Dendritic cell treated with granulocyte-macrophage colony-stimulating factor and Interleukin-4, amounts not matched to agents 40 ng/mL and 50 ng/mL, for 4 days (primary cell): ENCODE results near the gene CSRP3.
"Not testable (repeated sequence)": the region's sequence is repeated elsewhere in the genome, so short reads cannot be mapped to it uniquely, and the experiment has no call there.

Experiments used
- H3K27ac Mint-ChIP-seq: one replicate; pipeline ENCODE4 v1.8.0; 2022; ENCODE audit warnings: mild to moderate bottlenecking, mixed read lengths
- H3K27me3 Mint-ChIP-seq: one replicate; pipeline ENCODE4 v1.8.0; 2022; ENCODE audit warnings: mild to moderate bottlenecking, mixed read lengths
- H3K36me3 Mint-ChIP-seq: one replicate; pipeline ENCODE4 v1.8.0; 2022; ENCODE audit warnings: low read depth, mixed read lengths
- H3K4me1 Mint-ChIP-seq: one replicate; pipeline ENCODE4 v1.8.0; 2022; ENCODE audit warnings: low read depth, mixed read lengths
- H3K4me3 Mint-ChIP-seq: one replicate; pipeline ENCODE4 v1.8.0; 2022; ENCODE audit warnings: mild to moderate bottlenecking, moderate library complexity, mixed read lengths
- H3K9me3 Mint-ChIP-seq: one replicate; pipeline ENCODE4 v1.8.0; 2022; ENCODE audit warnings: mixed read lengths
- intact Hi-C: fragments of 100-400 bp; cut with micrococcal nuclease; formaldehyde crosslinking; loops from one replicate; pipeline ENCODE4 v1.15.0; 2022

CSRP3 gene

GRCh38 chr11:19161651-19162050 lies 40.1 kb downstream of the CSRP3 start:
- Mint-ChIP-seq H3K4me3 (no peak overlapping the region), H3K9me3 (no peaks in the 10 kb centered on the region), H3K4me1 (peaks cover 22% of the 10 kb centered on the region), H3K36me3 (peaks cover 49% of the 10 kb centered on the region), H3K27ac (no peak overlapping the region), H3K27me3 (no peaks in the 10 kb centered on the region)
- intact Hi-C loops: no loop called here

DNA sequence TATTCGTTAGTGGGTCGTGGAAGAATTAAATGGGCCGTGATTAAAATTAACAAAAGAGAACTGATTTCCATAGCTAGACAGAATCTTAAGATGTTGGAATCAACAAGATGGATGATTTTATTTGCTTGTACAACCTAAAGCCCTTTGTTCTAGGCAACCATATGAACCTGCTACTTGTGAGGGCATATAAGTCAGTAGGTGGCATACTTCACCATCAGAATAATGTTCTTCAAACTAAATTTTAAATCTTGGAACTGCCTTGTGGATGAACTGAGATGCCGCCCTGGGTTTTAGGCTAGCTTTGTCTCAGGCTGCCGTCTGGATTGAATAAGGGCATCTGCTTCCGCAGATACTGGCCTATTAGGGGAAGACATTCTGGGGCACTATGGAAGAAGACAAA lies 40.9 kb downstream of the CSRP3 start:
- Mint-ChIP-seq H3K4me3 (no peak overlapping the region), H3K27me3 (no peaks in the 10 kb centered on the region), H3K4me1 (peaks cover 22% of the 10 kb centered on the region), H3K36me3 (peaks cover 49% of the 10 kb centered on the region), H3K27ac (no peak overlapping the region), H3K9me3 (no peaks in the 10 kb centered on the region)
- intact Hi-C loops: no loop called here

DNA sequence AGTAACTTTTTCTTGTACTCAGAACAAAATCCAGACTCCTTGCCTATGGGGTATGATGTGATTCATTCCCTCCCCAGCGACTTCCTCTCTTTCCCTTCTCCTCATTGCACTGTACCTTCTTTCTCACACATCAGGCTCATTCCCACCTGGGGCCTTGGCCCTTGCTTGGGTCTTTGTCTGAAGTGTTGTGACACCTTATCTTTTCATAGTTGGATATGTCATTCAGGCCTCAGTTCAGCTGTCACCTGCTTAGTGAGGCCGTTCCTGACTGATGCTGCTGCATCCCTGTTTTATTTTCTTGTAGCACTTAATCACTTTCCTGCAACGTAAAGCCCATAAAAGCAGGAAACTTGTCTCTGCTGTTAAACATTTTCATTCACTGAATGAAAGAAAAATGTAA lies 44.9 kb downstream of the CSRP3 start:
- intact Hi-C loops: loop anchor here (10.0 kb wide), 1 partner anchor 82 kb away; no protein-coding TSS in a partner anchor
- Mint-ChIP-seq H3K4me3 (no peak overlapping the region), H3K9me3 (no peaks in the 10 kb centered on the region), H3K36me3 (peaks cover 50% of the 10 kb centered on the region), H3K4me1 (no peaks in the 10 kb centered on the region), H3K27ac (no peak overlapping the region), H3K27me3 (no peaks in the 10 kb centered on the region)

- Mint-ChIP-seq H3K27ac (no peak overlapping the region), H3K4me3 (no peak overlapping the region), H3K27me3 (no peaks in the 10 kb centered on the region), H3K4me1 (no peaks in the 10 kb centered on the region), H3K36me3 (peaks cover 14% of the 10 kb centered on the region), H3K9me3 (no peaks in the 10 kb centered on the region)
- intact Hi-C loops: no loop called here
These were observed 56.5 kb downstream of the CSRP3 start for GRCh38 chr11:19145319-19145718.

DNA sequence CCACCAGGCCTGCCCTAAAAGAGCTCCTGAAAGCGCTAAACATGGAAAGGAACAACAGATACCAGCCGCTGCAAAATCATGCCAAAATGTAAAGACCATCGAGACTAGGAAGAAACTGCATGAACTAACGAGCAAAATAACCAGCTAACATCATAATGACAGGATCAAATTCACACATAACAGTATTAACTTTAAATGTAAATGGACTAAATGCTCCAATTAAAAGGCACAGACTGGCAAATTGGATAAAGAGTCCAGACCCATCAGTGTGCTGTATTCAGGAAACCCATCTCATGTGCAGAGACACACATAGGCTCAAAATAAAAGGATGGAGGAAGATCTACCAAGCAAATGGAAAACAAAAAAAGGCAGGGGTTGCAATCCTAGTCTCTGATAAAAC lies 64.9 kb downstream of the CSRP3 start:
- H3K4me1 Mint-ChIP-seq, intact Hi-C loops, H3K4me3 Mint-ChIP-seq, H3K27me3 Mint-ChIP-seq, H3K27ac Mint-ChIP-seq: not testable (repeated sequence)
- H3K9me3 Mint-ChIP-seq: peaks cover 46% of the 10 kb centered on the region
- peaks cover 30% of the 10 kb centered on the region for H3K36me3 Mint-ChIP-seq

GRCh38 chr11:19134004-19134403 lies 67.8 kb downstream of the CSRP3 start:
- Mint-ChIP-seq H3K27ac (no peak overlapping the region), H3K36me3 (peaks cover 54% of the 10 kb centered on the region), H3K4me3 (no peak overlapping the region), H3K4me1 (no peaks in the 10 kb centered on the region), H3K27me3 (no peaks in the 10 kb centered on the region), H3K9me3 (peaks cover 63% of the 10 kb centered on the region)
- intact Hi-C loops: no loop called here
